Measurements from ENCODE around the gene GPRIN1.
A peak's percentile ranks its signal among the peaks of the same experiment; 100 is the strongest.
"Not testable (repeated sequence)": the region's sequence is repeated elsewhere in the genome, so short reads cannot be mapped to it uniquely, and the experiment has no call there.

Gene GPRIN1

DNA sequence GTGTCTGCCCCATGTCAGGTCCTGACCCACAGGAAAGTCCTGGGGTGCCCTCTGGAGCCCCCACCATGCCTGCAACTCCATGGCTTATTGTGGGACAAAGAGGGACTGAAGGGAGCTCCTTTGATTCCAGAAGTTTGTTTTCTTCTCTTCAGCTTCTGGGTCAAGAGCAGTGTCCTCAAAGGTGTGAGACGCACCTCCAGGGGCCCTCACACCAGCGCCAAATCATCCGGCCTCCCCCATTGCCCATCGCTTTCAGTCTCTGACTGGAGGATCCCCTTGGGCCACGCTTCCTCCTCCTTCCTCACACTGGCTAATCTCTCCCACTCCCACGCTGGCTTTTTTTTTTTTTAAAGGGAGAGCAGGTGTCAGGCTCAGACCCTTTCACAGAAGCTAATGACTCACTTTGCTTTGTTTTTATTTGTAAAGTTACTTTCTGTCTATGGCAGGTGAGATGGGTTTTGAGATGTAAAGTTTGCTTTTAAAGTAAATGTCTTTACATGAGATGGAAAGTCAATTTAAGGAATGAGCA, 44.1 kb downstream of the GPRIN1 start:
- Histone ChIP-seq H3K4me3 (no peak overlapping the region), H3K4me2 (no peak overlapping the region), H3K27me3 (no peaks in the 10 kb centered on the region), H4K20me1 (no peaks in the 10 kb centered on the region), H3K27ac (no peak overlapping the region), H3K4me1 (peaks cover 2% of the 10 kb centered on the region), H3K9me3 (0 out of 2 replicates have a peak, but pooled peaks cover 5% of the 10 kb centered on the region), H3K9ac (no peak overlapping the region), H3K36me3 (no peaks in the 10 kb centered on the region)
- TF ChIP-seq Cebpa-rat (IDR thresholded peaks at IDR 0.05): no peak

DNA sequence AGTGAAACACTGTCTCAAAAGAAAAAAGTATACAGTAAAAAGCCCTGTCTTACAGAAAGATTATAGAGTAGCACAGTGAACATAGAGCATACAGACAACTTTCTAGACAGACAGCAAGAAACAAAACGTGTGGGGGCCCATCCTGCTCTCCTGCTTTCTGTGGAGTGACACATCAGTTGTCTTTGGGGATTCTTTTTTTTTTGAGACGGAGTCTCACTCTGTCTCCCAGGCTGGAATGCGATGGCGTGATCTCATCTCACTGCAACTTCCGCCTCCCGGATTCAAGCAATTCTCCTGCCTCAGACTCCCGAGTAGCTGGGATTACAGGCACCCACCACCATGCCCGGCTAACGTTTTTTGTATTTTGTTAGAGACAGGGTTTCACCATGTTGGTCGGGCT, 46.0 kb downstream of the GPRIN1 start:
- Histone ChIP-seq H3K36me3 (no peaks in the 10 kb centered on the region), H3K27ac (no peak overlapping the region), H3K27me3 (no peaks in the 10 kb centered on the region), H3K4me3 (no peak overlapping the region), H3K4me1 (peaks cover 19% of the 10 kb centered on the region), H3K9me3 (0 out of 2 replicates have a peak, but pooled peaks cover 6% of the 10 kb centered on the region), H4K20me1 (no peaks in the 10 kb centered on the region), H3K4me2 (no peak overlapping the region), H3K9ac (no peak overlapping the region)
- TF ChIP-seq Cebpa-rat (IDR thresholded peaks at IDR 0.05): no peak

DNA sequence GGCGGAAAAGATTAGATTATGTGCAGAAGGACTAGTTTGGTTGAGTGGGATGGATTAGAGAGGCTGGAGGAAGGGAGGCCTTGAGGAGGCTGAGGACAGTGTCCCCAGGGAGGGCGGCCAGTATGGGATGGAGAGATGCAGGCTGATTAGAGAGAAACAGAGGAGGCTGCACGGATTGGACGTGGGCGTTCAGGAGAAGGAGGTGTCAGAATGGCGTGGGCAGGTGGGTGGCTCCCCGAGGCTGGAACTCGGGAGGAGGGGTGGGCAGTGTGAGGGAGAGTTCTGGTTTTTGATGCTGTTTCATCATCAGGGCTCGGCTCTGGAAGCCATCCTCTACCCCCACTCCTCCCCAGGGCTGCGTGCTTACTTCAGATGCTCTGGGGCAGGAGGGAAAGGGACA, 47.8 kb downstream of the GPRIN1 start:
- H3K9ac ChIP-seq: no peak overlapping the region
- no peaks in the 10 kb centered on the region for H3K36me3 ChIP-seq
- no peak overlapping the region for H3K27ac ChIP-seq
- H3K9me3 ChIP-seq: 0 out of 2 replicates have a peak, but pooled peaks cover 9% of the 10 kb centered on the region
- H3K4me2 ChIP-seq: no peak overlapping the region
- no peaks in the 10 kb centered on the region for H4K20me1 ChIP-seq
- H3K4me1 ChIP-seq: peaks cover 29% of the 10 kb centered on the region
- H3K27me3 ChIP-seq: no peaks in the 10 kb centered on the region
- no peak overlapping the region for H3K4me3 ChIP-seq
- no peak for TF ChIP-seq Cebpa-rat (IDR thresholded peaks at IDR 0.05)

DNA sequence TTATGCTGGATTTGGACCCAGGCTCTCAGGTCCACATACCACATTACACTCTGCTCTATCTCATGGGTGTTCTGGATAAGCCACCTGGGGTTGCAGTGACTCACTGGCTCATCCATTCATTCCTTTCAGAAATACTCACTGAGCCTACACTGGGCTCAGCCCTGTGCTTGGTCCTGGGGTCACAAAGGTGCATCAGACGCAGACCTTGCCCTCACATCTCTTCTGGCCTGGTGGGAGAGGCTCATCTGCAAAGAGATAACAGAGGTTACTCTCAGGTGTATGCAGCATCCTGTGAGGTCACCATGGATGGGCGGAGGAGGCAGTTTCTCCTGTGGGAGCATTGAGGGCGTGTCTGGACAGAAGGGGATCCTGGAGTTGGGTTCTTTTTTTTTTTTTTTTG, 48.7 kb downstream of the GPRIN1 start:
- TF ChIP-seq Cebpa-rat (IDR thresholded peaks at IDR 0.05): no peak
- Histone ChIP-seq H3K4me2 (no peak overlapping the region), H3K27ac (no peak overlapping the region)

DNA sequence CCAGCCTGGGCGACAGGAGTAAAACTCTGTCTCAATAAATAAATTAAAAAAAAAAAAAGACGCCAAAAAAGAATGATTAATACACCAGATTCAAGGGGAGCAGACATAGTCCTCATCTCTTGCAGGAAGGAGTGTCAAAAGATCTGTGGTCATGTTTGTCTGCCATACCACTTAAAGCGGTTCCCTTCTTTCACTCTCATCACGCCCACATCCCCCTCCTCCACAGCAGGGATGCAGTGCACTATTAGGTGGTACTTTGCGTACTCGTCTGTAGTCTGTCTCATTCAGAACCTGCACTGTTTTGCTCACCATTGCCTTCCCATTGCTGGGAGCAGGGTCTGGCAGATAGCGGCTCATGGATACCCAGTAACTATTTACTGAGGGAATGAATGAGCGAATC, 49.6 kb downstream of the GPRIN1 start:
- Histone ChIP-seq H3K27me3 (no peaks in the 10 kb centered on the region), H3K4me3 (no peak overlapping the region), H3K36me3 (no peaks in the 10 kb centered on the region), H3K4me1 (peaks cover 46% of the 10 kb centered on the region), H4K20me1 (no peaks in the 10 kb centered on the region), H3K9me3 (0 out of 2 replicates have a peak, but pooled peaks cover 4% of the 10 kb centered on the region), H3K9ac (no peak overlapping the region), H3K4me2 (peak overlapping the region; percentile 38), H3K27ac (no peak overlapping the region)
- TF ChIP-seq Cebpa-rat (IDR thresholded peaks at IDR 0.05): no peak

More for the DNA sequence above, 48.7 kb downstream of the GPRIN1 start:
- H3K4me3 ChIP-seq: no peak overlapping the region
- H3K9me3 ChIP-seq: 0 out of 2 replicates have a peak, but pooled peaks cover 4% of the 10 kb centered on the region
- no peak overlapping the region for H3K9ac ChIP-seq
- H4K20me1 ChIP-seq: no peaks in the 10 kb centered on the region
- no peaks in the 10 kb centered on the region for H3K36me3 ChIP-seq
- H3K27me3 ChIP-seq: no peaks in the 10 kb centered on the region
- H3K4me1 ChIP-seq: peaks cover 37% of the 10 kb centered on the region

DNA sequence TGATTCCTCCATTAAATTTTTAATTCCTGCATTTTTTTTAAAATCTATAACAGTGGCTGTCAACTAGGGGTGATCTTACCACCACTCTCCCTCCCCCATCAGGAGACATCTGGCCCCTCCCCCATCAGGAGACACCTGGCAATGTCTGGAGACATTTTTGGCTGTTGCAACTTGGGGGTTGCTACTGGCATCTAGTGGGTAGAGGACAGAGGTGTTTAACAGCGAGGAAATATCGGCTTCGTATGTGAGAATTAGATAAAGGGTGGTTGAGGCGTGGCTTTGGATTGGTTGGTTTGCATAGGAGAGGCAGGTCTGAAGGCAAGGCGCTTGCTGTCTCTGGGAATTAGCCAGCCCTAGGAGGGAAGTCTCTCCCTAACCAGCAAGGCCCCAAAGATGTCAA, 50.3 kb downstream of the GPRIN1 start:
- no peak overlapping the region for H3K27ac ChIP-seq
- H3K9me3 ChIP-seq: 0 out of 2 replicates have a peak, but pooled peaks cover 4% of the 10 kb centered on the region
- peaks cover 53% of the 10 kb centered on the region for H3K4me1 ChIP-seq
- peak overlapping the region; percentile 38 for H3K4me2 ChIP-seq
- TF ChIP-seq Cebpa-rat (IDR thresholded peaks at IDR 0.05): no peak
- no peaks in the 10 kb centered on the region for H3K27me3 ChIP-seq
- no peaks in the 10 kb centered on the region for H4K20me1 ChIP-seq
- no peaks in the 10 kb centered on the region for H3K36me3 ChIP-seq
- no peak overlapping the region for H3K4me3 ChIP-seq
- H3K9ac ChIP-seq: no peak overlapping the region

DNA sequence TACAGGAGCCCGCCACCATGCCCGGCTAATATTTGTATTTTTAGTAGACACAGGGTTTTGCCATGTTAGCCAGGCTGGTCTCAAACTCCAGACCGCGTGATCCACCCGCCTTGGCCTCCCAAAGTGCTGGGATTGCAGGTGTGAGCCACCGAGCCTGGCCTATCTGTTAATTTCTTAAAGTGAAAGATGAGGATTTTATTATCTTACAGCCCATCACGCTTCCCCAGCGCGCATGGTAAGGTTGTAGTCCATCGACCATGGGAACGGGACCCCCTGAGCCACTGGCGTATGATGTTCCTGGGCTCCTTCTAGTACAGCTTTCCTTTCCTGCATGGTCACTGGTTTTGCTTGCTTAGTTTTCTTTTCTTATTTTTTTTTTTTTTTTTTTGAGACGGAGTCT, 52.1 kb downstream of the GPRIN1 start:
- Histone ChIP-seq H3K36me3 (no peaks in the 10 kb centered on the region), H3K4me2 (peak overlapping the region; percentile 51; the same call in 1 of the 2 replicates), H3K4me1 (peaks cover 69% of the 10 kb centered on the region), H3K9ac (no peak overlapping the region), H4K20me1 (no peaks in the 10 kb centered on the region), H3K4me3 (no peak overlapping the region), H3K27ac (no peak overlapping the region), H3K27me3 (no peaks in the 10 kb centered on the region), H3K9me3 (0 out of 2 replicates have a peak, but pooled peaks cover 4% of the 10 kb centered on the region)
- TF ChIP-seq Cebpa-rat (IDR thresholded peaks at IDR 0.05): no peak

DNA sequence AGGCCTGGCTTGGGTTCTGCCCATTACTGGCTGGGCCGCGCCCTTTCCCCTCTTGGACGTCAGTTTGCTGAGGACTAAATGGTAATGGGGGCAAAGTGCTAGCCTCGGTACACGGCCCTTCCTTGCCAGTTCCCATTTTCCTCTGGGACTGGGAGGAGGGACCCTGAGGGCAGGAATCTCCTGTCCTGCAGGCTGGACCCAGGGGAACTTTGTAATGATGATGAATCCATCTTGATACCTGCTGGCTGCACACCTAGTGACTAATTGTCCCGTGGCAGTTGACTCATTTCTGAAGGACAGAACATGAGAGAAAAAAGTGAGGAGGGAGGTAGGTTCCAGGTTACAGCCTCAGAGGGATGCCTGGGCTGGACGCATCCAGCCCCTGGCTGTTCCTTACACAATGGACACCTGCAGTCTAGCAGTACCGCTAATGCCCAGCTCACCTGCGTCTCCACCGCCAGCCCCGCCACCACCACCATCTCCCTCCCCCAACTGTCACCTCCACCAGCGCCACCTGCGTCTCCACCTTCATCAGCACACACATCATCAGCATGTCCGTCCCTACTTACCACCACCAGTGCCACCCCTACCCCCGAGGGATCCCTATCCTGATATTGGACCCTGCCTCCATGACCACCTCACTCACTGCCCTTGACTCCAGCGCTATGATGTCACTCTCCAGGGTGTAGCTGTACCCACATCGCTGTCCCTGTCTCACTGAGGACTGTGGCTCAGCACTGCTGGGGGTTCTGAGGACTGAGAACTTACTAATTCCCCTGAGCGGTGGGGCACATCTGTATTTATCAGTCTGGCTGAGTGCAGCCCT, 56.5 kb downstream of the GPRIN1 start:
- H4K20me1 ChIP-seq: no peaks in the 10 kb centered on the region
- TF ChIP-seq Cebpa-rat (IDR thresholded peaks at IDR 0.05): no peak
- no peaks in the 10 kb centered on the region for H3K27me3 ChIP-seq
- H3K36me3 ChIP-seq: no peaks in the 10 kb centered on the region
- H3K9me3 ChIP-seq: no peaks in the 10 kb centered on the region
- peaks cover 75% of the 10 kb centered on the region for H3K4me1 ChIP-seq
- peak overlapping the region; percentile 72 for H3K4me2 ChIP-seq
- H3K4me3 ChIP-seq: no peak overlapping the region
- H3K27ac ChIP-seq: no peak overlapping the region
- no peak overlapping the region for H3K9ac ChIP-seq

DNA sequence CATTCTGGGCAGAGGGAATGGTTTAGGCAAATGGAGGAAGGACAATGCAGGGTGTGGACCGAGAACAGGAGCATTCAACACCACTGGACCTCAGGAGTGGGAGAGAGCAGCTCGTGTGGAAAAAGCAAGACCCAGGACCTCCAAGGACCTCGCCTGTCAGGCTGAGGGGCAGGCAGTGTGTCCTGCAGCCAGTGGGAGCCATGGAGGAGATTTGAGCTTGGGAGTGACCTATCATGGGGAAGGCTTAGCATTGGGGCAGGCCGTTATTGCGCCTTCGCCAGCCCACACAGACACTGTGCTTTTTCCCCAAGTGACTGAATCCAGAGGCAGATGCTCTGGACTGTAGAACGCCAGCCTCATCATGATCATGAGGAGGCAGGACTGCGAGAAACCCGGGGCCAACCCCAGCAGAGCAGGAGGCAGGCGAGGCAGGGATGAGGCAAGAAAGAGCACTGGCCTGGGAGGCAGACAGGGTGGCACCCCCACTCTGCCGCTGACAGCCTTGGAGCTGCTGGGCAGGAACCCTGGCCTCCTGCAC, 57.6 kb downstream of the GPRIN1 start:
- Histone ChIP-seq H3K9ac (no peak overlapping the region), H3K4me3 (no peak overlapping the region), H3K27ac (no peak overlapping the region), H3K4me2 (no peak overlapping the region), H4K20me1 (no peaks in the 10 kb centered on the region), H3K36me3 (no peaks in the 10 kb centered on the region), H3K4me1 (peaks cover 72% of the 10 kb centered on the region), H3K27me3 (no peaks in the 10 kb centered on the region), H3K9me3 (no peaks in the 10 kb centered on the region)
- TF ChIP-seq Cebpa-rat (IDR thresholded peaks at IDR 0.05): no peak

DNA sequence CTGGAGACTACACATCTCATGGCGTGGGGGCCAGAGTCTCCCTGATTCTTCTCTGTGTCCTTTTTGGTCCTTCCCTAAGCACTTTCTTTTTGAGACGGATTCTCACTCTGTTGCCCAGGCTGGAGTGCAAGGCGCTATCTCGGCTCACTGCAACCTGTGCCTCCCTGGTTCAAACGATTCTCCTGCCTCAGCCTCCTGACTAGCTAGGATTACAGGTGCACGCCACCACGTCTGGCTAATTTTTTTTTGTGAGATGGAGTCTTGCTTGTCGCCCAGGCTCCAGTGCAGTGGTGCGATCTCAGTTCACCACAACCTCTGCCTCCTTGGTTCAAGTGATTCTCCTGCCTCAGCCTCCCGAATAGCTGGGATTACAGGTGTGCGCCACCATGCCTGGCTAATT, 59.0 kb downstream of the GPRIN1 start:
- H3K9me3 ChIP-seq, H3K9ac ChIP-seq, H3K27ac ChIP-seq, H3K36me3 ChIP-seq, H3K4me3 ChIP-seq, H3K27me3 ChIP-seq, H4K20me1 ChIP-seq: not testable (repeated sequence)
- Histone ChIP-seq H3K4me1 (peaks cover 59% of the 10 kb centered on the region), H3K4me2 (peak overlapping the region; percentile 74)

Measured in BLaER1 (cell line).